HEK293 (cell line): ENCODE measurements around the gene CDK17.
"Not testable (repeated sequence)": the region's sequence is repeated elsewhere in the genome, so short reads cannot be mapped to it uniquely, and the experiment has no call there.

ENCODE experiments used
- CTCF ChIA-PET: fragments of 350-600 bp; formaldehyde crosslinking; extraction: SDS; loops from one replicate; lab custom pipeline; 2021; ENCODE audit warnings: antibody characterized with exemption; lab: Yijun Ruan, JAX
- POLR2A ChIA-PET: fragments of 300-600 bp; formaldehyde crosslinking; extraction: SDS; loops from one replicate; lab custom pipeline; 2020; ENCODE audit warnings: antibody characterized with exemption, inconsistent platforms; lab: Yijun Ruan, JAX
- H3K27ac ChIP-seq: fragments of 200-500 bp; sonication (Bioruptor generic); 2 replicates; pipeline ENCODE4 v1.5.1; 2014; ENCODE audit warnings: low read depth, low read length, control low read depth, inconsistent platforms; ENCODE audit errors: extremely low read depth
- H3K36me3 ChIP-seq, 2 experiments: fragments of 200-500 bp in 1 of 2; sonication (Bioruptor generic) in 1 of 2; 1 replicate in 1 of 2; 2 replicates in 1 of 2; pipeline ENCODE4 v1.5.1; 2014 to 2017; ENCODE audit warnings: inconsistent platforms in 2 of 2, low read length in 2 of 2; ENCODE audit not compliant: control insufficient read depth in 2 of 2, insufficient read depth in 1 of 2
- H3K4me1 ChIP-seq: fragments of 200-500 bp; sonication (Bioruptor generic); 2 replicates; pipeline ENCODE4 v1.5.1; 2014; ENCODE audit warnings: mild to moderate bottlenecking, low read length, inconsistent platforms; ENCODE audit not compliant: control insufficient read depth, insufficient read depth
- H3K4me3 ChIP-seq: 2 replicates; pipeline ENCODE4 v1.5.1; 2011; ENCODE audit warnings: low read depth, mild to moderate bottlenecking, control low read depth, low read length, moderate library complexity
- H3K9me3 ChIP-seq: fragments of 200-500 bp; sonication (Bioruptor generic); 2 replicates; pipeline ENCODE4 v1.5.1; 2014; ENCODE audit warnings: low read depth, low read length, inconsistent platforms; ENCODE audit not compliant: control insufficient read depth, insufficient read depth
- FEZF1 ChIP-seq: fragments of 450-650 bp; formaldehyde crosslinking; IDR thresholded peaks from 2 replicates; pipeline ENCODE4 v1.5.1; 2016; ENCODE audit warnings: missing biosample characterization, missing genetic modification characterization
- REPIN1 ChIP-seq: fragments of 450-650 bp; formaldehyde crosslinking; IDR thresholded peaks from 2 replicates; pipeline ENCODE4 v1.5.1; 2017; ENCODE audit warnings: missing biosample characterization, missing genetic modification characterization, low read depth
- SP3 ChIP-seq: fragments of 450-650 bp; formaldehyde crosslinking; IDR thresholded peaks from 2 replicates; pipeline ENCODE4 v1.5.1; 2016; ENCODE audit warnings: missing biosample characterization, missing genetic modification characterization
- WT1 ChIP-seq: fragments of 450-650 bp; formaldehyde crosslinking; IDR thresholded peaks from 2 replicates; pipeline ENCODE4 v1.5.1; 2016; ENCODE audit warnings: missing biosample characterization, missing genetic modification characterization
- ZBTB21 ChIP-seq: fragments of 450-650 bp; formaldehyde crosslinking; IDR thresholded peaks from 2 replicates; pipeline ENCODE4 v1.5.1; 2017; ENCODE audit warnings: missing biosample characterization, missing genetic modification characterization
- ZFP37 ChIP-seq: fragments of 450-650 bp; formaldehyde crosslinking; IDR thresholded peaks from 2 replicates; pipeline ENCODE4 v1.5.1; 2016; ENCODE audit warnings: missing biosample characterization, missing genetic modification characterization
- ZNF138 ChIP-seq: fragments of 450-650 bp; formaldehyde crosslinking; IDR thresholded peaks from 2 replicates; pipeline ENCODE4 v1.5.1; 2016; ENCODE audit warnings: missing biosample characterization, missing genetic modification characterization, borderline replicate concordance
- ZNF2 ChIP-seq: fragments of 450-650 bp; formaldehyde crosslinking; IDR thresholded peaks from 2 replicates; pipeline ENCODE4 v1.5.1; 2016; ENCODE audit warnings: missing biosample characterization, missing genetic modification characterization
- ZNF211 ChIP-seq: fragments of 450-650 bp; formaldehyde crosslinking; IDR thresholded peaks from 2 replicates; pipeline ENCODE4 v1.5.1; 2016; ENCODE audit warnings: low read depth, missing biosample characterization, missing genetic modification characterization
- ZNF280D ChIP-seq: fragments of 450-650 bp; formaldehyde crosslinking; IDR thresholded peaks from 2 replicates; pipeline ENCODE4 v1.5.1; 2016; ENCODE audit warnings: missing biosample characterization, missing genetic modification characterization
- ZNF501 ChIP-seq: fragments of 450-650 bp; formaldehyde crosslinking; IDR thresholded peaks from 2 replicates; pipeline ENCODE4 v1.5.1; 2016; ENCODE audit warnings: missing biosample characterization, missing genetic modification characterization
- ZNF513 ChIP-seq: fragments of 450-650 bp; IDR thresholded peaks from 2 replicates; pipeline ENCODE4 v1.5.1; 2018; ENCODE audit warnings: missing biosample characterization, missing genetic modification characterization
- ZNF514 ChIP-seq: fragments of 450-650 bp; formaldehyde crosslinking; IDR thresholded peaks from 2 replicates; pipeline ENCODE4 v1.5.1; 2016; ENCODE audit warnings: missing biosample characterization, missing genetic modification characterization
- ZNF580 ChIP-seq: fragments of 450-650 bp; formaldehyde crosslinking; IDR thresholded peaks from 2 replicates; pipeline ENCODE4 v1.5.1; 2016; ENCODE audit warnings: missing biosample characterization, missing genetic modification characterization
- ZNF658 ChIP-seq: fragments of 450-650 bp; formaldehyde crosslinking; IDR thresholded peaks from 2 replicates; pipeline ENCODE4; 2016; ENCODE audit warnings: missing biosample characterization, missing genetic modification characterization
- ZNF664 ChIP-seq: fragments of 450-650 bp; formaldehyde crosslinking; IDR thresholded peaks from 2 replicates; pipeline ENCODE4 v1.5.1; 2016; ENCODE audit warnings: missing biosample characterization, missing genetic modification characterization
- ZNF768 ChIP-seq: fragments of 450-650 bp; formaldehyde crosslinking; IDR thresholded peaks from 2 replicates; pipeline ENCODE4 v1.5.1; 2018; ENCODE audit warnings: missing biosample characterization, mild to moderate bottlenecking, missing genetic modification characterization
- ZSCAN18 ChIP-seq: fragments of 450-650 bp; formaldehyde crosslinking; IDR thresholded peaks from 2 replicates; pipeline ENCODE4 v1.5.1; 2016; ENCODE audit warnings: missing biosample characterization, missing genetic modification characterization

The CDK17 gene

GRCh38 chr12:96409731-96410130 is 9.5 kb upstream of the CDK17 start:
- Histone ChIP-seq H3K9me3 (no peaks in the 10 kb centered on the region), H3K4me1 (no peaks in the 10 kb centered on the region), H3K4me3 (no peak overlapping the region), H3K27ac (no peak overlapping the region), H3K36me3 (no peaks in the 10 kb centered on the region)
- TF ChIP-seq ZNF501 (tag by site-specific recombination): no peak
- TF ChIP-seq ZSCAN18 (tag by site-specific recombination): no peak
- TF ChIP-seq SP3 (tag by site-specific recombination): no peak
- no peak for TF ChIP-seq ZNF768 (tag by site-specific recombination)
- no peak for TF ChIP-seq WT1 (tag by site-specific recombination)
- no peak for TF ChIP-seq ZNF658
- TF ChIP-seq ZBTB21 (tag by site-specific recombination): no peak
- no peak for TF ChIP-seq ZNF514 (tag by site-specific recombination)
- no peak for TF ChIP-seq ZNF2 (tag by site-specific recombination)
- no peak for TF ChIP-seq ZNF280D
- no peak for TF ChIP-seq ZFP37 (tag by site-specific recombination)
- no peak for TF ChIP-seq ZNF513
- no peak for TF ChIP-seq ZNF211
- no peak for TF ChIP-seq REPIN1 (tag by site-specific recombination)
- no peak for TF ChIP-seq ZNF664 (tag by site-specific recombination)
- no peak for TF ChIP-seq ZNF138 (tag by site-specific recombination)
- ChIA-PET POLR2A (no interaction called here), CTCF (interaction anchor here (1.0 to 1.4 kb wide), 2 partner anchors 80 to 107 kb away, joined by 3 read pairs; partner anchors contain the start of gene CFAP54)

- no peak overlapping the region for H3K27ac ChIP-seq
- H3K4me1 ChIP-seq: no peaks in the 10 kb centered on the region
- POLR2A ChIA-PET: interaction anchor here (0.6 kb wide), 1 partner anchor 327 kb away, joined by 5 read pairs; no protein-coding TSS in a partner anchor
- no peak overlapping the region for H3K4me3 ChIP-seq
- TF ChIP-seq FEZF1 (0 out of 2 replicates have a peak, but pooled peaks have one; percentile 13), ZNF580 (tag by site-specific recombination) (no peak)
- H3K36me3 ChIP-seq: no peaks in the 10 kb centered on the region
- H3K9me3 ChIP-seq: no peaks in the 10 kb centered on the region
- CTCF ChIA-PET: interaction anchor here (1.0 to 1.4 kb wide), 2 partner anchors 81 to 108 kb away, joined by 3 read pairs; partner anchors contain the start of gene CFAP54
Measured at GRCh38 chr12:96408993-96409392, 8.8 kb upstream of the CDK17 start.

DNA sequence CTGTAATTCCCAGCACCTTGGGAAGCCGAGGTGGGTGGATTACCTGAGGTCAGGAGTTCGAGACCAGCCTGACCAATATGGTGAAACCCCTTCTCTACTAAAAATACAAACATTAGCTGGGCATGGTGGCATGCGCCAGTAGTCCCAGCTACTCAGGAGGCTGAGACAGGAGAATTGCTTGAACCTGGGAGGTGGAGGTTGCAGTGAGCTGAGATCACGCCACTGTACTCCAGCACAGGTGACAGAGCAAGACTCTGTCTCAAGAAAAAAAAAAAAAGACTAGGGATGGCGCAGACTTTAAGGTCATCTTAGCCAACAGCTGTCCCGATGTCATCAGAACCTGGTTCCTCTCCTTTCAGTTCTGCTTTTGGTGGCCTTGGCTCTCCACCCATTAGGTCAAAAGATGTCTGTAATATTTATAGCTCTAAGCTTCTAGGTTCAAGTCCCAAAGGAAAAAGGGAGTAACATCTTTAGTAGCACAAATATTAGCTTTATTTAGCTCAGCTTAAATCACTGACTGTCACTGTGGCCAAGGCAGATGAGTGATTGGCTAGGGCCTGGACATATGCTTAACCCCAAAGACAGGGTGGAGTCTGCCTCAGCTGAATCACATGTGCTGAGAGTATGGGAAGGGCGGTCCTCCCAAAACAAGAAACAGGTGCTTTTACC is 7.3 kb upstream of the CDK17 start:
- H3K27ac ChIP-seq, CTCF ChIA-PET, POLR2A ChIA-PET, H3K36me3 ChIP-seq, H3K4me1 ChIP-seq, H3K4me3 ChIP-seq, H3K9me3 ChIP-seq: not testable (repeated sequence)
